Activated B cell treated with CpG ODN at 0.5 μM for 24 hours (primary cell): Measurements from ENCODE around the gene SDHAF2. TPM values are rescaled to one million over a fixed set of nuclear protein-coding genes. Genes with fewer than 3 reads are reported as not detected.

Source experiments
- ATAC-seq: fragments of 200-7000 bp; cut with Tn5 transposase; one replicate; pipeline ENCODE4 v1.10.0; 2021; ENCODE audit warnings: low read depth, mild to moderate bottlenecking, moderate library complexity
- CTCF ChIA-PET: fragments of 350-600 bp; sonication (Branson Sonifier 250); formaldehyde crosslinking; loops from one replicate; lab custom pipeline; 2021; ENCODE audit warnings: antibody characterized with exemption; lab: Charles Lee
- POLR2A ChIA-PET: fragments of 350-600 bp; sonication (Branson Sonifier 250); formaldehyde crosslinking; loops from one replicate; lab custom pipeline; 2021; ENCODE audit warnings: antibody characterized with exemption; lab: Charles Lee
- DNase-seq: peaks from one replicate; pipeline ENCODE4 v3.0.0; 2022
- H3K27ac Mint-ChIP-seq: one replicate; pipeline ENCODE4 v1.8.0; 2020; ENCODE audit warnings: mixed read lengths
- H3K27me3 Mint-ChIP-seq: one replicate; pipeline ENCODE4 v1.8.0; 2021; ENCODE audit warnings: mixed read lengths
- H3K36me3 Mint-ChIP-seq: one replicate; pipeline ENCODE4 v1.8.0; 2021; ENCODE audit warnings: low read depth, mixed read lengths
- H3K4me1 Mint-ChIP-seq: one replicate; pipeline ENCODE4 v1.8.0; 2021; ENCODE audit warnings: mixed read lengths
- H3K4me3 Mint-ChIP-seq: one replicate; pipeline ENCODE4 v1.8.0; 2020; ENCODE audit warnings: mild to moderate bottlenecking, mixed read lengths
- H3K9me3 Mint-ChIP-seq: one replicate; pipeline ENCODE4 v1.8.0; 2020; ENCODE audit warnings: mixed read lengths
- intact Hi-C: fragments of 100-400 bp; cut with micrococcal nuclease; formaldehyde crosslinking; loops from one replicate; pipeline ENCODE4 v1.15.1; 2024
- total RNA-seq: library from RNA; stranded (reverse); gene quantifications from 2 replicates; pipeline ENCODE4 v1.2.3, GENCODE V29; 2022
- TF ChIP-seq, protein P1 (sequence below): fragments of 200-600 bp; IDR thresholded peaks from one replicate; pipeline ENCODE4 v1.8.0; 2022; ENCODE audit warnings: antibody characterized with exemption, mild to moderate bottlenecking

SDHAF2 gene
- total RNA-seq, 1 donor from 2014 or later: 51.0 TPM

GRCh38 chr11:61447601-61448551 is 18.0 kb downstream of the SDHAF2 start:
- H3K4me3 Mint-ChIP-seq: no peak overlapping the region
- no peak overlapping the region for H3K27ac Mint-ChIP-seq
- TF ChIP-seq, protein P1, sequence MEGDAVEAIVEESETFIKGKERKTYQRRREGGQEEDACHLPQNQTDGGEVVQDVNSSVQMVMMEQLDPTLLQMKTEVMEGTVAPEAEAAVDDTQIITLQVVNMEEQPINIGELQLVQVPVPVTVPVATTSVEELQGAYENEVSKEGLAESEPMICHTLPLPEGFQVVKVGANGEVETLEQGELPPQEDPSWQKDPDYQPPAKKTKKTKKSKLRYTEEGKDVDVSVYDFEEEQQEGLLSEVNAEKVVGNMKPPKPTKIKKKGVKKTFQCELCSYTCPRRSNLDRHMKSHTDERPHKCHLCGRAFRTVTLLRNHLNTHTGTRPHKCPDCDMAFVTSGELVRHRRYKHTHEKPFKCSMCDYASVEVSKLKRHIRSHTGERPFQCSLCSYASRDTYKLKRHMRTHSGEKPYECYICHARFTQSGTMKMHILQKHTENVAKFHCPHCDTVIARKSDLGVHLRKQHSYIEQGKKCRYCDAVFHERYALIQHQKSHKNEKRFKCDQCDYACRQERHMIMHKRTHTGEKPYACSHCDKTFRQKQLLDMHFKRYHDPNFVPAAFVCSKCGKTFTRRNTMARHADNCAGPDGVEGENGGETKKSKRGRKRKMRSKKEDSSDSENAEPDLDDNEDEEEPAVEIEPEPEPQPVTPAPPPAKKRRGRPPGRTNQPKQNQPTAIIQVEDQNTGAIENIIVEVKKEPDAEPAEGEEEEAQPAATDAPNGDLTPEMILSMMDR: no peak
- ATAC-seq (no peak), DNase-seq (no peak)
- H3K9me3 Mint-ChIP-seq: no peaks in the 10 kb centered on the region
- no peaks in the 10 kb centered on the region for H3K4me1 Mint-ChIP-seq
- intact Hi-C loops: no loop called here
- H3K27me3 Mint-ChIP-seq: no peaks in the 10 kb centered on the region
- CTCF ChIA-PET: interaction anchor here (0.7 to 3.7 kb wide), 3 partner anchors 13 to 191 kb away, joined by 3 to 26 read pairs (median 16); no protein-coding TSS in a partner anchor
- peaks cover 83% of the 10 kb centered on the region for H3K36me3 Mint-ChIP-seq
- POLR2A ChIA-PET: no interaction called here

DNA sequence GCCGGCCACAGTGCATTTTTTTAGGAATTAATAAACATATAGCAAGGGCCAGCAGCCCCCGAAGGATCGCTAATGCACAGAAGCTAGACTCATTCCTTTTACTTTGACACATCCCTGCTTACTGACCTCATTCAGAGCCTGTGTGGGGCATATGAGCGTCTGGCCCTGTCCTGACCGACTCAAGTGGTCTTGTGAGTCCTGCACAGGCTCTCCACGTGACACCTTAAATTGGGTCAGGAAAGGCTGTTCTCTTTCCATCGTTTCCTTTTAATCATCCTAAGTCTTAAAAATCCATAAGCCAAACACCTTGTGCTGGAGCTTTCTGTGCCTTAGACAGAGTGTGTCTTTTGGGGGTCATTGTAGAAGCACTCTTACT is 18.6 kb downstream of the SDHAF2 start:
- CTCF ChIA-PET: no interaction called here
- Mint-ChIP-seq H3K4me3 (no peak overlapping the region), H3K4me1 (no peaks in the 10 kb centered on the region), H3K27ac (no peak overlapping the region), H3K27me3 (no peaks in the 10 kb centered on the region), H3K9me3 (no peaks in the 10 kb centered on the region), H3K36me3 (peaks cover 78% of the 10 kb centered on the region)
- no peak for ATAC-seq
- TF ChIP-seq, protein P1: no peak
- POLR2A ChIA-PET: interaction anchor here (0.5 kb wide), 1 partner anchor 10 kb away, joined by 4 read pairs; no protein-coding TSS in a partner anchor
- no peak for DNase-seq
- intact Hi-C loops: no loop called here

GRCh38 chr11:61452825-61453224 is 22.9 kb downstream of the SDHAF2 start:
- no peak overlapping the region for H3K4me3 Mint-ChIP-seq
- H3K9me3 Mint-ChIP-seq: no peaks in the 10 kb centered on the region
- TF ChIP-seq, protein P1: no peak
- peaks cover 63% of the 10 kb centered on the region for H3K36me3 Mint-ChIP-seq
- no peak for DNase-seq
- intact Hi-C loops: no loop called here
- ChIA-PET POLR2A (no interaction called here), CTCF (no interaction called here)
- no peak overlapping the region for H3K27ac Mint-ChIP-seq
- no peaks in the 10 kb centered on the region for H3K27me3 Mint-ChIP-seq
- H3K4me1 Mint-ChIP-seq: no peaks in the 10 kb centered on the region
- no peak for ATAC-seq

- DNase-seq: no peak
- H3K9me3 Mint-ChIP-seq: no peaks in the 10 kb centered on the region
- no peak for ATAC-seq
- no peaks in the 10 kb centered on the region for H3K27me3 Mint-ChIP-seq
- CTCF ChIA-PET: no interaction called here
- H3K4me3 Mint-ChIP-seq: no peak overlapping the region
- POLR2A ChIA-PET: no interaction called here
- peaks cover 55% of the 10 kb centered on the region for H3K36me3 Mint-ChIP-seq
- intact Hi-C loops: no loop called here
- no peaks in the 10 kb centered on the region for H3K4me1 Mint-ChIP-seq
- TF ChIP-seq, protein P1: no peak
- no peak overlapping the region for H3K27ac Mint-ChIP-seq
These were observed 23.8 kb downstream of the SDHAF2 start for GRCh38 chr11:61453695-61454094.

- peaks cover 48% of the 10 kb centered on the region for H3K36me3 Mint-ChIP-seq
- CTCF ChIA-PET: no interaction called here
- no peak overlapping the region for H3K27ac Mint-ChIP-seq
- no peaks in the 10 kb centered on the region for H3K9me3 Mint-ChIP-seq
- no peaks in the 10 kb centered on the region for H3K4me1 Mint-ChIP-seq
- no peak for ATAC-seq
- no peaks in the 10 kb centered on the region for H3K27me3 Mint-ChIP-seq
- intact Hi-C loops: no loop called here
- POLR2A ChIA-PET: no interaction called here
- TF ChIP-seq, protein P1: no peak
- no peak for DNase-seq
- H3K4me3 Mint-ChIP-seq: no peak overlapping the region
These were observed 24.6 kb downstream of the SDHAF2 start for GRCh38 chr11:61454520-61454919.
